Measurements from ENCODE around the gene FHOD3. TPM values are rescaled to one million over a fixed set of nuclear protein-coding genes. Genes with fewer than 3 reads are reported as not detected.

FHOD3 gene
- total and polyA plus RNA-seq, 2 experiments from 2014 or later, result 2.7 to 8.7 TPM

GRCh38 chr18:36623681-36624190 is 326.2 kb downstream of the FHOD3 start:
- no peaks in the 10 kb centered on the region for H3K36me3 ChIP-seq (ENCODE audit: insufficient read depth)
- H3K4me2 ChIP-seq, result no peak overlapping the region
- no peaks in the 10 kb centered on the region for H3F3A ChIP-seq (replicated peaks; ENCODE audit: low read depth)
- Mint-ChIP-seq H3K9me3 (no peaks in the 10 kb centered on the region), H3K4me1 (no peaks in the 10 kb centered on the region), H3K36me3 (ENCODE audit: low read depth) (no peaks in the 10 kb centered on the region), H3K27ac (no peak overlapping the region), H3K4me3 (no peak overlapping the region), H3K27me3 (ENCODE audit: insufficient read depth, low read depth, poor library complexity) (no peaks in the 10 kb centered on the region)
- no peaks in the 10 kb centered on the region for H3K27me3 ChIP-seq (ENCODE audit: insufficient read depth)
- H3K4me3 ChIP-seq, result no peak overlapping the region
- no peaks in the 10 kb centered on the region for H3K9me2 ChIP-seq (ENCODE audit: insufficient read depth)
- H4K20me1 ChIP-seq (replicated peaks; ENCODE audit: insufficient read depth), result no peaks in the 10 kb centered on the region
- H3K4me1 ChIP-seq (ENCODE audit: insufficient read depth), result no peaks in the 10 kb centered on the region
- H2AFZ ChIP-seq, result no peak overlapping the region
- H3K27ac ChIP-seq (ENCODE audit: low read depth), result no peak overlapping the region
- no peak for DNase-seq (ENCODE audit: low spot score)
- no peak for TF ChIP-seq REST (IDR thresholded peaks at IDR 0.05; ENCODE audit: unreplicated experiment)
- no peak for TF ChIP-seq JUNB (IDR thresholded peaks at IDR 0.05; ENCODE audit: unreplicated experiment)
- no peak for TF ChIP-seq CREB1 (CRISPR knock-in tag; IDR thresholded peaks at IDR 0.05; ENCODE audit: low read depth)
- no peak for TF ChIP-seq CTCF (conservative IDR thresholded peaks at IDR 0.05; ENCODE audit: low read depth in 2 of 2)
- TF ChIP-seq NANOG (IDR thresholded peaks at IDR 0.05; ENCODE audit: borderline replicate concordance), result no peak
- TF ChIP-seq STAT1 (IDR thresholded peaks at IDR 0.05; ENCODE audit: unreplicated experiment), result no peak
- no peak for TF ChIP-seq ZNF331 (CRISPR knock-in tag; IDR thresholded peaks at IDR 0.05; ENCODE audit: low read depth)
- TF ChIP-seq EZH2phosphoT487 (IDR thresholded peaks at IDR 0.05; ENCODE audit: unreplicated experiment), result no peak
- no peak for TF ChIP-seq ZNF114 (CRISPR knock-in tag; IDR thresholded peaks at IDR 0.05)
- no peak for TF ChIP-seq ETS1 (IDR thresholded peaks at IDR 0.05)
- no peak for TF ChIP-seq POLR2AphosphoS5 (IDR thresholded peaks at IDR 0.05; ENCODE audit: low read depth)
- no peak for TF ChIP-seq EZH2 (IDR thresholded peaks at IDR 0.05; ENCODE audit: low read depth, unreplicated experiment)
- TF ChIP-seq ZNF462 (CRISPR knock-in tag; IDR thresholded peaks at IDR 0.05), result no peak
- H3K79me2 ChIP-seq (replicated peaks; ENCODE audit: insufficient read depth), result no peaks in the 10 kb centered on the region
- no peak for ATAC-seq
